Activated naive CD8-positive, alpha-beta T cell treated with anti-CD3 and anti-CD28 coated beads, Interleukin-2, amount 50 U/mL, for 24 hours (primary cell): Measurements from ENCODE around the gene VENTX.
A peak's percentile ranks its signal among the peaks of the same experiment; 100 is the strongest.
"Not testable (repeated sequence)": the region's sequence is repeated elsewhere in the genome, so short reads cannot be mapped to it uniquely, and the experiment has no call there.

Experiments used
- ATAC-seq: fragments of 150-1000 bp; cut with Tn5 transposase; one replicate; pipeline ENCODE4 v1.10.0; 2021
- DNase-seq: peaks from one replicate; pipeline ENCODE4 v3.0.0; 2021
- H3K27ac Mint-ChIP-seq: one replicate; pipeline ENCODE4 v1.8.0; 2021; ENCODE audit warnings: mild to moderate bottlenecking, mixed read lengths
- H3K27me3 Mint-ChIP-seq: one replicate; pipeline ENCODE4 v1.8.0; 2021; ENCODE audit warnings: mixed read lengths
- H3K36me3 Mint-ChIP-seq: one replicate; pipeline ENCODE4 v1.8.0; 2021; ENCODE audit warnings: low read depth, mixed read lengths
- H3K4me1 Mint-ChIP-seq: one replicate; pipeline ENCODE4 v1.8.0; 2021; ENCODE audit warnings: mixed read lengths
- H3K4me3 Mint-ChIP-seq: one replicate; pipeline ENCODE4 v1.8.0; 2021; ENCODE audit warnings: mild to moderate bottlenecking, moderate library complexity, mixed read lengths
- H3K9me3 Mint-ChIP-seq: one replicate; pipeline ENCODE4 v1.8.0; 2021; ENCODE audit warnings: mixed read lengths

VENTX gene

GRCh38 chr10:133258818-133259601 lies 21.4 kb downstream of the VENTX start:
- ATAC-seq = peak; percentile 71
- Mint-ChIP-seq H3K27me3 (peaks cover 4% of the 10 kb centered on the region), H3K9me3 (no peaks in the 10 kb centered on the region), H3K4me3 (peak overlapping the region; percentile 79), H3K36me3 (peaks cover 5% of the 10 kb centered on the region), H3K27ac (peak overlapping the region; percentile 99), H3K4me1 (peaks cover 58% of the 10 kb centered on the region)
- DNase-seq = peak; percentile 91

- Mint-ChIP-seq H3K27ac (peak overlapping the region; percentile 99), H3K9me3 (no peaks in the 10 kb centered on the region), H3K36me3 (peaks cover 5% of the 10 kb centered on the region), H3K4me1 (peaks cover 63% of the 10 kb centered on the region), H3K27me3 (peaks cover 4% of the 10 kb centered on the region), H3K4me3 (peak overlapping the region; percentile 79)
- DNase-seq (no peak), ATAC-seq (no peak)
These were observed 21.9 kb downstream of the VENTX start for GRCh38 chr10:133259602-133259989.

GRCh38 chr10:133260895-133261725 lies 23.5 kb downstream of the VENTX start:
- no peaks in the 10 kb centered on the region for H3K9me3 Mint-ChIP-seq
- DNase-seq (peak; percentile 83), ATAC-seq (peak; percentile 64)
- peaks cover 5% of the 10 kb centered on the region for H3K36me3 Mint-ChIP-seq
- H3K27ac Mint-ChIP-seq = peak overlapping the region; percentile 81
- peaks cover 71% of the 10 kb centered on the region for H3K4me1 Mint-ChIP-seq
- peaks cover 3% of the 10 kb centered on the region for H3K27me3 Mint-ChIP-seq
- H3K4me3 Mint-ChIP-seq = peak overlapping the region; percentile 76

GRCh38 chr10:133261726-133262325 lies 24.2 kb downstream of the VENTX start:
- Mint-ChIP-seq H3K4me3 (peak overlapping the region; percentile 76), H3K4me1 (peaks cover 69% of the 10 kb centered on the region), H3K27ac (peak overlapping the region; percentile 81), H3K36me3 (peaks cover 5% of the 10 kb centered on the region), H3K9me3 (no peaks in the 10 kb centered on the region), H3K27me3 (peaks cover 3% of the 10 kb centered on the region)
- DNase-seq (peak; percentile 89), ATAC-seq (peak; percentile 30)

- no peak overlapping the region for H3K27ac Mint-ChIP-seq
- peaks cover 60% of the 10 kb centered on the region for H3K4me1 Mint-ChIP-seq
- no peak for ATAC-seq
- H3K36me3 Mint-ChIP-seq = peaks cover 5% of the 10 kb centered on the region
- H3K9me3 Mint-ChIP-seq = no peaks in the 10 kb centered on the region
- no peak for DNase-seq
- H3K27me3 Mint-ChIP-seq = peaks cover 3% of the 10 kb centered on the region
- H3K4me3 Mint-ChIP-seq = peak overlapping the region; percentile 54
These were observed 25.0 kb downstream of the VENTX start for GRCh38 chr10:133262696-133263095.

GRCh38 chr10:133263674-133264073 lies 26.0 kb downstream of the VENTX start:
- H3K27me3 Mint-ChIP-seq = peaks cover 3% of the 10 kb centered on the region
- no peak for ATAC-seq
- H3K4me3 Mint-ChIP-seq = no peak overlapping the region

GRCh38 chr10:133264461-133264860 lies 26.8 kb downstream of the VENTX start:
- ATAC-seq = no peak
- H3K27ac Mint-ChIP-seq = no peak overlapping the region
- DNase-seq = no peak
- H3K27me3 Mint-ChIP-seq = no peaks in the 10 kb centered on the region
- H3K4me3 Mint-ChIP-seq = no peak overlapping the region
- H3K4me1 Mint-ChIP-seq = peaks cover 46% of the 10 kb centered on the region
- H3K36me3 Mint-ChIP-seq = peaks cover 2% of the 10 kb centered on the region
- H3K9me3 Mint-ChIP-seq = no peaks in the 10 kb centered on the region

More at GRCh38 chr10:133263674-133264073, 26.0 kb downstream of the VENTX start:
- Mint-ChIP-seq H3K36me3 (peaks cover 5% of the 10 kb centered on the region), H3K4me1 (peaks cover 52% of the 10 kb centered on the region), H3K27ac (no peak overlapping the region), H3K9me3 (no peaks in the 10 kb centered on the region)
- no peak for DNase-seq

- H3K9me3 Mint-ChIP-seq, H3K36me3 Mint-ChIP-seq, ATAC-seq, H3K27me3 Mint-ChIP-seq, H3K27ac Mint-ChIP-seq, DNase-seq, H3K4me3 Mint-ChIP-seq: not testable (repeated sequence)
- H3K4me1 Mint-ChIP-seq = peaks cover 40% of the 10 kb centered on the region
These were observed 27.4 kb downstream of the VENTX start for GRCh38 chr10:133265052-133265451.

- Mint-ChIP-seq H3K36me3 (peaks cover 2% of the 10 kb centered on the region), H3K27ac (no peak overlapping the region), H3K4me1 (peaks cover 29% of the 10 kb centered on the region), H3K27me3 (no peaks in the 10 kb centered on the region), H3K4me3 (no peak overlapping the region), H3K9me3 (no peaks in the 10 kb centered on the region)
- ATAC-seq (no peak), DNase-seq (no peak)
These were observed 28.6 kb downstream of the VENTX start for GRCh38 chr10:133266056-133266795.

GRCh38 chr10:133267293-133267692 lies 29.6 kb downstream of the VENTX start:
- peaks cover 4% of the 10 kb centered on the region for H3K36me3 Mint-ChIP-seq

GRCh38 chr10:133267829-133268228 lies 30.2 kb downstream of the VENTX start:
- Mint-ChIP-seq H3K27ac (no peak overlapping the region), H3K9me3 (no peaks in the 10 kb centered on the region), H3K36me3 (peaks cover 4% of the 10 kb centered on the region), H3K4me1 (peaks cover 23% of the 10 kb centered on the region), H3K4me3 (no peak overlapping the region), H3K27me3 (no peaks in the 10 kb centered on the region)
- ATAC-seq (no peak), DNase-seq (no peak)

More at GRCh38 chr10:133267293-133267692, 29.6 kb downstream of the VENTX start:
- H3K27me3 Mint-ChIP-seq = no peaks in the 10 kb centered on the region
- ATAC-seq (no peak), DNase-seq (no peak)
- H3K4me1 Mint-ChIP-seq = peaks cover 29% of the 10 kb centered on the region
- no peak overlapping the region for H3K27ac Mint-ChIP-seq
- H3K4me3 Mint-ChIP-seq = no peak overlapping the region
- no peaks in the 10 kb centered on the region for H3K9me3 Mint-ChIP-seq

GRCh38 chr10:133268532-133268931 lies 30.9 kb downstream of the VENTX start:
- no peak for ATAC-seq
- Mint-ChIP-seq H3K4me3 (no peak overlapping the region), H3K27ac (no peak overlapping the region), H3K4me1 (peaks cover 17% of the 10 kb centered on the region), H3K27me3 (no peaks in the 10 kb centered on the region), H3K9me3 (no peaks in the 10 kb centered on the region), H3K36me3 (peaks cover 2% of the 10 kb centered on the region)
- DNase-seq = no peak

- ATAC-seq = no peak
- H3K9me3 Mint-ChIP-seq = no peaks in the 10 kb centered on the region
- no peak for DNase-seq
- no peak overlapping the region for H3K27ac Mint-ChIP-seq
- H3K27me3 Mint-ChIP-seq = no peaks in the 10 kb centered on the region
- no peak overlapping the region for H3K4me3 Mint-ChIP-seq
- peaks cover 2% of the 10 kb centered on the region for H3K36me3 Mint-ChIP-seq
- peaks cover 10% of the 10 kb centered on the region for H3K4me1 Mint-ChIP-seq
These were observed 31.7 kb downstream of the VENTX start for GRCh38 chr10:133269367-133269766.

GRCh38 chr10:133270204-133270603 lies 32.5 kb downstream of the VENTX start:
- H3K4me1 Mint-ChIP-seq = peaks cover 10% of the 10 kb centered on the region
- no peak overlapping the region for H3K4me3 Mint-ChIP-seq
- no peaks in the 10 kb centered on the region for H3K9me3 Mint-ChIP-seq
- DNase-seq = no peak
- no peak for ATAC-seq
- peaks cover 2% of the 10 kb centered on the region for H3K36me3 Mint-ChIP-seq
- no peaks in the 10 kb centered on the region for H3K27me3 Mint-ChIP-seq
- no peak overlapping the region for H3K27ac Mint-ChIP-seq
